Rectal smooth muscle tissue (tissue), 1 donor: ENCODE data around the gene NOP53.
"Not testable (repeated sequence)": the region's sequence is repeated elsewhere in the genome, so short reads cannot be mapped to it uniquely, and the experiment has no call there.

Experiments used
- H3K27ac ChIP-seq: one replicate; pipeline ENCODE4 v1.7.0; 2013; ENCODE audit warnings: low read depth, low read length, inconsistent platforms
- H3K27me3 ChIP-seq: one replicate; pipeline ENCODE4 v1.7.0; 2013; ENCODE audit warnings: low read length; ENCODE audit not compliant: control insufficient read depth, insufficient read depth
- H3K36me3 ChIP-seq: one replicate; pipeline ENCODE4 v1.7.0; 2013; ENCODE audit warnings: low read length; ENCODE audit not compliant: control insufficient read depth, insufficient read depth
- H3K4me1 ChIP-seq: one replicate; pipeline ENCODE4 v1.7.0; 2013; ENCODE audit warnings: low read length; ENCODE audit not compliant: control insufficient read depth, insufficient read depth
- H3K4me3 ChIP-seq: one replicate; pipeline ENCODE4 v1.7.0; 2013; ENCODE audit warnings: low read length
- H3K9ac ChIP-seq: one replicate; pipeline ENCODE4 v1.7.0; 2013; ENCODE audit warnings: low read length

The NOP53 gene

DNA sequence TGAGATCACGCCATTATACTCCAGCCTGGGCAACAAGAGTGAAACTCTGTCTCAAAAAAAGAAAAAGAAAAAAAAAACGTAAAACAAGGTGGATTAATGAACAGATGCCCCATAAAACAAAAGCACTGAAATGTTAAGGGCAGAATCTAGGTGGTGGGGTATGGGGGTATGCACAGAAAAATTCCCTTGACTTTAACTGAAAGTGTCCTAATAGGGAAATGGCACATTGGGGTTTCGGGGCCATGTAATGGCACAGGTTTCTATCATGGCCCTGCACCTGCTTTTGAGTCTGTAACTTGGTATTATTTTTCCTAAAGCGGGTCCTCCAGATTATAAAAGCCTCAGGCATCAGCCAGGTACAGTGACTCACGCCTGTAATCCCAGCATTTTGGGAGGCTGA, 16.2 kb downstream of the NOP53 start:
- H3K27ac ChIP-seq = no peak overlapping the region
- no peak overlapping the region for H3K4me3 ChIP-seq
- no peaks in the 10 kb centered on the region for H3K27me3 ChIP-seq
- H3K9ac ChIP-seq = no peak overlapping the region
- peaks cover 3% of the 10 kb centered on the region for H3K36me3 ChIP-seq
- no peaks in the 10 kb centered on the region for H3K4me1 ChIP-seq

DNA sequence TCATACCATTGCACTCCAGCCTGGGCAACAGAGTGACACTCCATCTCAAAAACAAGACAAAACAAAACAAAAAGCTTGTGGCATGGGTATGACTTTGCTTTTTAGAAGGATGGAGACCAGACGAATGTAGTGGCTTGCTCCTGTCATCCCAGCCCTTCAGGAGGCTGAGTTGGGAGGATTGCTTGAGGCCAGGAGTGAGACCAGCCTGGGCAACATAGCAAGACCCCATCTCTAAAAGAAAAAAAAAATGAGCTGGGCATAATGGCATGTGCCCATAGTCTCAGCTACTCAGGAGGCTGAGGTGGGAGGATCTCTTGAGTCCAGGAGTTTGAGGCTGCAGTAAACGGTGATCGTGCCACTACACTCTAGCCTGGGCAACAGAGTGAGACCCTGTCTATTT, 16.8 kb downstream of the NOP53 start:
- Histone ChIP-seq H3K27me3 (no peaks in the 10 kb centered on the region), H3K27ac (no peak overlapping the region)

DNA sequence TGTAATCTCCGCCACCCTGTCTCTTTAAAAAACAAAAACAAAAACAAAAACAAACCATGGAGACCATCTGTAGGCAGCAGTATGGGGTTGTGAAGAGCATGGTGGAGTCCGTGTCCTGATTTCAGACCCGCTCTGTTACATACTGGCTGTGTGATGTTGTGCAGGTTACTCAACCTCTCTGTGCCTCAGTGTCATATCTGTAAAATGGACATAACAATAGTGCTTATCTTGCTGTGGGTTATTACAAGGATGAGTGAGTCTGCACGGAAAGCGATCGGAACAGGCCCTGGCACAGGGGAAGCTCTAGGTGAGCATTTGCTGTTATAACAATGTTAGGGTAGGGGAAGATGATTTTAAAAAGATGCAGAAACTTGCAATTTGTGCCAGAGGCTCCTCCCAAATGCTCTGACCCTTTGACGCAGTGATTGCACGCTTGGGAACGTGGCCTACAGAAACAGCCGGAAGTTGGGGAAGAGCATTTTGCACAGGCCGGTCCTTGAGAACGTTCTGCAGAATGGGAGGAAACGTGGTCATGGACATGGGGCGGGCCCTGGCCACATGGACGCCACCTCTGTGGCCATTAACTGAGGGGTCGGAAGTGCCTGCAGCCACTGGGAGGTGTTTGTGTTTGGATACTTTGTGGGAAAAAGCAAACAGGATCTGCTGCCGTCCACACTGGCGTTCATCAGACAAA, 17.4 kb downstream of the NOP53 start:
- Histone ChIP-seq H3K4me1 (no peaks in the 10 kb centered on the region), H3K36me3 (no peaks in the 10 kb centered on the region), H3K9ac (no peak overlapping the region), H3K27me3 (no peaks in the 10 kb centered on the region), H3K27ac (no peak overlapping the region), H3K4me3 (no peak overlapping the region)

More for the DNA sequence above, 16.8 kb downstream of the NOP53 start:
- H3K4me1 ChIP-seq = no peaks in the 10 kb centered on the region
- H3K4me3 ChIP-seq = no peak overlapping the region
- H3K36me3 ChIP-seq = no peaks in the 10 kb centered on the region
- H3K9ac ChIP-seq = no peak overlapping the region

DNA sequence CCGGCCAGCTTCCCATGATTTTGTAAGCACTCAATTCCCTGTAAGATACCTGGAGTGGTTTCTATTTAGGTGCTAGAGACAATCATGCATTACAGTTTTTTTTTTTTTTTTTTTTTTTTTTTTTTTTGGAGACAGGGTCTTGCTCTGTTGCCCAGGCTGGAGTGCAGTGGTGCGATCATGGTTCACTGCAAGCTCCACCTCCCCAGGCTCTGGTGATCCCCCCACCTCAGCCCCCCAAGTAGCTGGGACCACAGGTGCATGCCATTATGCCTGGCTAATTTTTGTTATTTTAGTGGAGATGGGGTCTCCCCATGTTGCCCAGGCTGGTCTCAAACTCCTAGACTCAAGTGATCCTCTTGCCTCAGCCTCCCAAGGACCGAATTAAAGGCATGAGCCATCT, 19.4 kb downstream of the NOP53 start:
- not testable (repeated sequence) for H3K27me3 ChIP-seq, H3K4me1 ChIP-seq, H3K9ac ChIP-seq

DNA sequence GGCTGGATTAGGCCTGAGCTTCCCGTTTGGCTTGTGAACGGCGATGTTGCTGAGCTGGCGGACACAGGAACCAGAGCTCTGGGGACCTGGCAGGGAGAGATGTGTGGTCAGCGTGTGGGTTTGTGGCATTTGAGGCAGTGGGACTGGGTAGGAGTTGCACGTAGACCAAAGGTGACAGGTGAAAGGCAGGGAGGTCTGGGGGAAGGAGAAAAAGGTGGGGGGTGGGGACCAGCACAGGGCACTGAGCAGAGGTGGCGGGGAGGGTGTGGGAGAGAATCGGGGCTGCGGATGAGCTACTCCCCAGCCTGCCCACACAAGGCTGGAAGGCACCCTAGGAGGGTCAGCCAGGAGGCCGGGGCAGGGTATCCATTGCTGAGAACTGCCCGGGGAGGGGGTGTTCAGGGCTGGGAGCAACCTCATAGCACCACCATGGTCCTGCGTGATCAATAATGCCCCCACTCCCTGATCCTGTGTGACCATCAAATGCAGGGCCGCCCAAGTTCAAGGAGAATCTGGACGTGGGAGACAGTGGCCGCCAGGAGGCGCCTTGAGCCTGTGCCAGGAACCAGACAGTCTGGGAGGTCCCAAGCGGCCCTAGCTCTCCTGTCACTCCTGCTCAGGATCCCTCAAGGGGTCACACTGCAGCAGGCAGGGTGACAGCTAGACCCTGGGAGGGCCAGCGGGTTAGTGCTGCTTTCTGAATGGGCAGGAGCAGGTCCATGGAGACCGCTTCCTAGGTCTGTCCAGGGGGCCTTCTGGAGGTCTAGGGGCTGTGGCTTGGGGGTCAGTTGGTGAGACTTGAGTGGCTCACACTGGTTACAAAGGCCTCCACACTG, 20.4 kb downstream of the NOP53 start:
- no peak overlapping the region for H3K9ac ChIP-seq
- H3K36me3 ChIP-seq = no peaks in the 10 kb centered on the region
- H3K27me3 ChIP-seq = no peaks in the 10 kb centered on the region
- H3K4me3 ChIP-seq = no peak overlapping the region
- no peak overlapping the region for H3K27ac ChIP-seq
- H3K4me1 ChIP-seq = no peaks in the 10 kb centered on the region

More for the DNA sequence above, 19.4 kb downstream of the NOP53 start:
- not testable (repeated sequence) for H3K36me3 ChIP-seq, H3K4me3 ChIP-seq, H3K27ac ChIP-seq

DNA sequence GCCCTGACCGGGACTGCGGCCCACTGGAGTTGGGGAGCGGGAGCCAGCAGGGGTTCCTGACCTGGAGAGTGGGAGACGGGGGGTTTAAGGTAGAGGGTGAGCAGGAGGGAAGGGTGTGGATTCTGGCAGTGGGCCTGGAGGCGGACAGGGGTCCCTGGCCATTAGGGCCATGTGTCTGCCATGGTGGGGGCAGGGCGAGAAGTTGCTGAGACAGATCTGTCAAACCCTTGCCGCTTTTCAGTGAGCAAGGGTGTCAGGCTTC, 20.9 kb downstream of the NOP53 start:
- H3K27me3 ChIP-seq = no peaks in the 10 kb centered on the region
- H3K4me3 ChIP-seq = no peak overlapping the region
- H3K9ac ChIP-seq = no peak overlapping the region
- H3K36me3 ChIP-seq = no peaks in the 10 kb centered on the region
- no peak overlapping the region for H3K27ac ChIP-seq
- H3K4me1 ChIP-seq = no peaks in the 10 kb centered on the region

DNA sequence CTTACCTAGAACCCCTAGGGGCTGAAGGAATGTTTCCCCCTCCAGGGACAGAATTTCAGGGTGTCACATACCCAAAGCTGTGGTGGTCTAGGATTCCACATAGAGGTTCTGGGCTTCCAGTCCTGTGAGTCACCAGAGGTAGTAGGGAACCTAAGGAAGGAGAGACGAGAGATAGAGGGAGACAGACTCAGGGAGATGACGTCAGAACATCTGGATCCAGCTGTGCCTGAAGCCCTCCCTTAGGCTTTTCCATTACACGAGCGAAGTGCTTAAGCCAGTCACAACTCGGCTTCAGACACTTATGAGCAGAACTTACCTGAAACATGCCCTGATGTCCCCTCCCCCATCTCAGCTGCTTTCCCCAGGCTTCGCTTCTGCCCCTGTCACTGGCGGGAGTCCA, 21.3 kb downstream of the NOP53 start:
- no peak overlapping the region for H3K4me3 ChIP-seq
- H3K27ac ChIP-seq = no peak overlapping the region
- no peaks in the 10 kb centered on the region for H3K27me3 ChIP-seq
- no peaks in the 10 kb centered on the region for H3K36me3 ChIP-seq
- H3K9ac ChIP-seq = no peak overlapping the region
- H3K4me1 ChIP-seq = no peaks in the 10 kb centered on the region

DNA sequence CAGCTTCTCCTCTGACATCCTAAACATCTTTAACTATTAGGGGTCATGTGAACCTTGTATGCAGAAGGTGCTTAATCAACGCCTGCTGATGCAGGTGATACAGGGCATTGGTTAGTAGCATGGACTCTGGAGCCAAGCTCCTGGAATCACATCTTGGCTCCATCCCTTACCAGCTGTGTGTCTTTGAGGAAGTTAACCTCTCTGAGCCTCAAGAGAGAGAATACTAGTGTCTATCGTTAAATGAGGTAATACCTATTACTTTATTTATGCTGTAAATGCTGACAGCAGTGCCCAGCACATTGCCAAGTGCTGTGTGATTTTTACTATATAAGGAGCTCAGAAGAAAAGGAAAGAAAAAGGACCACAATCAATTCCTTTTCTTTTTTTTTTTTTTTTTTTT, 22.0 kb downstream of the NOP53 start:
- no peak overlapping the region for H3K4me3 ChIP-seq
- H3K27ac ChIP-seq = no peak overlapping the region
- no peaks in the 10 kb centered on the region for H3K27me3 ChIP-seq
- H3K36me3 ChIP-seq = no peaks in the 10 kb centered on the region
- H3K9ac ChIP-seq = no peak overlapping the region
- H3K4me1 ChIP-seq = no peaks in the 10 kb centered on the region

DNA sequence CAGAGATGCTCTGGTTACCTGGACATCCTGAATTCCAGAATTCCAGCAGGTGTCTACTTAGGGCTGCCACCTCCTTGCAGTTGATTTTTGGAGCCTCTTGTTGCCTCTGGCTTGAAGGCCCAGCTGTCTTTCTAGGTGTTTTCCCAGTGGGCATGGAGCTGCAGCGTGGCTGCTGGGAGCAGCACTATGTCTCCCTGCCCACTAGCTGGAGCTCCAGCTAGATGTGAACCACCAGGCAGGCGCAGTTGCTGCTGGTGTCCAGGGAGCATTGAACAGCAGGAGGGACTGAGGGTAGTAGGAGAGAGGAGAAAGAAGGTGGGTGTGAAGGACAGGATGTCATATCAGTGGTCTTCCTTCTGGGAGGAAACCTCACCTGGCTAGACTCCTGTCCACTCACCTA, 23.3 kb downstream of the NOP53 start:
- Histone ChIP-seq H3K27me3 (no peaks in the 10 kb centered on the region), H3K36me3 (no peaks in the 10 kb centered on the region), H3K4me3 (no peak overlapping the region), H3K9ac (no peak overlapping the region), H3K27ac (no peak overlapping the region), H3K4me1 (no peaks in the 10 kb centered on the region)

DNA sequence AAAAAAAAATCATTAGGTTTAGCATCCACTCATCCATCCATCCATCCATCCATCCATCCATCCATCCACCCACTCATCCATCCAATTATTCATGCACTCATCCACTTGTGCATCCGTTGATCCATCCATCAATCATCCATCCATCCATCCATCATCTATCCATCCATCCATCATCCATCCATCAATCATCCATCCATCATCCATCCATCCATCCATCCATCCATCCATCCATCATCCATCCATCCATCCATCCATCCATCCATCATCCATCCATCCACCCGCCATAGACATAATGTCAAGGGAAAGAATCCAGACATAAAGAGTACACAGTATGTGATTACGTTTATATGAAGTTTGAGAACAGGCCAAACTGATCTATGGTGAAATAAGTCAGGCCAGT, 24.2 kb downstream of the NOP53 start:
- no peaks in the 10 kb centered on the region for H3K27me3 ChIP-seq
- H3K9ac ChIP-seq = no peak overlapping the region
- H3K27ac ChIP-seq = no peak overlapping the region
- no peaks in the 10 kb centered on the region for H3K36me3 ChIP-seq
- no peaks in the 10 kb centered on the region for H3K4me1 ChIP-seq
- no peak overlapping the region for H3K4me3 ChIP-seq

DNA sequence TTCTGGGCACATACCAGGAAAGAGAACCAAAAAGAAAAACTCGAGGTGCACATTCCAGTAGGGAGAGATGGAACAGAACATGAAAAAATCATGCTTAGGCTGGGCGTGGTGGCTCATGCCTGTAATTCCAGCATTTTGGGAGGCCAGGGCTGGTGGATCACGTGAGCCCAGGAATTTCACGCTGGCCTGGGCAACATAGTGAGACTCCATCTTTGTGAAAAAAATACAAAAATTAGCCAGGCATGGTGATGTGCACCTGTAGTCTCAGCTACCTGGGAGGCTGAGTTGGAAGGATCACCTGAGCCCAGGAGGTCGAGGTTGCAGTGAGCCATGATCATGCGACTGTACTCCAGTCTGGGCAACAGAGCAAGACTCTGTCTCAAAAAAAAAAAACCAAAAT, 25.9 kb downstream of the NOP53 start:
- H3K27me3 ChIP-seq, H3K9ac ChIP-seq, H3K36me3 ChIP-seq, H3K4me1 ChIP-seq, H3K4me3 ChIP-seq, H3K27ac ChIP-seq: not testable (repeated sequence)

DNA sequence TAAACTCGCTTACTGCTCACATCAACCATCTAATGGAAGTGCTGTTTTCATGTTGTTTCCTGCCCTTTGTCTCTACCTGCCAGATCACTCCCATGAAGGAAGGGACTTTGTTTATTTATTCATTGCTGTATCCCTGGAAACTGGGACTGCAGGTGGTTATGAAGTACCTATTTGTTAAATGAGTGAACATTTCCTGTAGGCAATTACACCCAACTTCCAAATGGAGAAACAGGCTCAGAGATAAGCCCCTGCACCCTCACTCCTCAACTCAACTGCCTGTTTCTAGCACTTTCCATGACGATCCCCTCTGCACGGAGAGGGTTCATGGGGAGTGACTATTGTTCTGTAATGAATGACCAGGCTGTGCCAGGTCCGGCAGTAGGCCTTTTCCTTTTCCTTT, 31.2 kb downstream of the NOP53 start:
- Histone ChIP-seq H3K9ac (no peak overlapping the region), H3K4me1 (peaks cover 10% of the 10 kb centered on the region), H3K27ac (no peak overlapping the region), H3K36me3 (peaks cover 10% of the 10 kb centered on the region), H3K4me3 (no peak overlapping the region), H3K27me3 (no peaks in the 10 kb centered on the region)
